Subcutaneous abdominal adipose tissue (tissue), 5 donors: Measurements from ENCODE around the gene PROSER3.

ENCODE experiments used
- H3K27ac ChIP-seq: one replicate; pipeline ENCODE4 v1.7.0; 2013; ENCODE audit warnings: low read depth, mild to moderate bottlenecking, inconsistent platforms, low read length, moderate library complexity
- H3K27me3 ChIP-seq, 5 donors: one replicate each; pipeline ENCODE4 v1.7.0; 2013; ENCODE audit warnings: low read length in 5 of 5, inconsistent platforms in 1 of 5; ENCODE audit not compliant: control insufficient read depth in 5 of 5, insufficient read depth in 4 of 5
- H3K36me3 ChIP-seq, 5 donors: one replicate each; pipeline ENCODE4 v1.7.0; 2013; ENCODE audit warnings: low read length in 5 of 5; ENCODE audit not compliant: control insufficient read depth in 5 of 5, insufficient read depth in 5 of 5
- H3K4me1 ChIP-seq, 5 donors: one replicate each; pipeline ENCODE4 v1.7.0; 2013; ENCODE audit warnings: low read length in 5 of 5, mild to moderate bottlenecking in 3 of 5, moderate library complexity in 1 of 5; ENCODE audit not compliant: control insufficient read depth in 5 of 5, insufficient read depth in 5 of 5
- H3K4me3 ChIP-seq, 5 donors: one replicate each; pipeline ENCODE4 v1.7.0; 2013; ENCODE audit warnings: low read length in 5 of 5, low read depth in 1 of 5
- H3K9ac ChIP-seq, 5 donors: one replicate each; pipeline ENCODE4 v1.7.0; 2013; ENCODE audit warnings: low read length in 5 of 5, mild to moderate bottlenecking in 4 of 5, moderate library complexity in 3 of 5
- H3K9me3 ChIP-seq, 5 donors: one replicate each; pipeline ENCODE4 v1.7.0; 2013; ENCODE audit warnings: low read length in 5 of 5; ENCODE audit not compliant: control insufficient read depth in 5 of 5
- donor health status: healthy.
- donor health status: healthy.
- donor health status: healthy.
- donor health status: healthy.
- donor health status: healthy.

PROSER3 gene

DNA sequence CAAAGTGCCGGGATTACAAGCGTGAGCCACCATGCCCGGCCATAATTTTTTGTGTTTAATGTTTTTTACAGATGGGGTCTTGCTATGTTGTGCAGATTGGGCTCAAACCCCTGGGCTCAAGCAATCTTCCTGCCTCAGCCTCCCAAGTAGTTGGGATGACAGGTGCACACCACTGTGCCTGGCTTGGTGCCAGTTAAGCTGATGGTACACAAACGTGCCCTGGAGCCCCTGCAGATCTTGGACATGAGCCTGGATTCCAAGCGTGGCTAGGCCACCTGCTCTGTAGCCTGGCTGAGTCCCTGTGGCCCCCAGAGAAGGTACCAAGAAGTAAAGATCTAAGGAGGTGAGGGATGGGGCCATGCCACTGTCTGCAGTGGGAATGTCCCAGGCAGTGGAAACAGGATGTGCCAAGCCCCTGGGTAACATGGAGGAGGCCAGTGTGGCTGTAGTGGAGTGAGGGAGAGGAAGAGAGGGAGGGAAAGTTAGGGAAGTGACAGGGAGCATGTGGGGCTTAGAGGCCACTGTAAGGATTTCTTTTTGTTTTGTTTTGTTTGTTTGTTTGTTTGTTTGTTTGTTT, 47.6 kb downstream of the PROSER3 start:
- Histone ChIP-seq H3K27me3 (no peaks in the 10 kb centered on the region), H3K4me1 (no peaks in the 10 kb centered on the region)

DNA sequence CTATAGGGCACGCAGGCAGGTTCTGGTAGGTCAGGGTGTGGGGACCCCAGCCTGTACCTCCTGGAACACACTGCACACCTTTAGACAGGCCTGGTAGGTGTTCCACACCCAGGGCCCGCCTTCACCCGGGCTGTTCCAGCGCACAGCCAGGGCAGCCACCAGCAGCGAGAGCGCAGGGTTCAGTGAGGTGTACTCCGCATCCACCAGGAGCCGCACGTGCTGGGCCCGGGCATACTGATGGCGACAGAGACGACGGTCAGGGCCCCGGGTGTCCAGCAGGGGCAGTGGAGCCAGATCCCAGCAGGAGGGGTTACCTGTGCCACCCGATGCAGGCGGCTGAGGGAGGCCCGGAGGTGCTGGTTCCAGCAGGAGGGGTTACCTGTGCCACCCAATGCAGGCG, 48.6 kb downstream of the PROSER3 start:
- Histone ChIP-seq H3K36me3 (no peaks in the 10 kb centered on the region), H3K9me3 (no peaks in the 10 kb centered on the region), H3K27ac (no peak overlapping the region), H3K9ac (no peak overlapping the region), H3K4me1 (no peaks in the 10 kb centered on the region), H3K4me3 (no peak overlapping the region), H3K27me3 (peaks cover 0 to 2% (median 0%) of the 10 kb centered on the region in 5 donors)

More for the DNA sequence above, 47.6 kb downstream of the PROSER3 start:
- no peak overlapping the region for H3K4me3 ChIP-seq
- no peak overlapping the region for H3K9ac ChIP-seq
- no peaks in the 10 kb centered on the region for H3K9me3 ChIP-seq
- H3K36me3 ChIP-seq: no peaks in the 10 kb centered on the region
- H3K27ac ChIP-seq: no peak overlapping the region

DNA sequence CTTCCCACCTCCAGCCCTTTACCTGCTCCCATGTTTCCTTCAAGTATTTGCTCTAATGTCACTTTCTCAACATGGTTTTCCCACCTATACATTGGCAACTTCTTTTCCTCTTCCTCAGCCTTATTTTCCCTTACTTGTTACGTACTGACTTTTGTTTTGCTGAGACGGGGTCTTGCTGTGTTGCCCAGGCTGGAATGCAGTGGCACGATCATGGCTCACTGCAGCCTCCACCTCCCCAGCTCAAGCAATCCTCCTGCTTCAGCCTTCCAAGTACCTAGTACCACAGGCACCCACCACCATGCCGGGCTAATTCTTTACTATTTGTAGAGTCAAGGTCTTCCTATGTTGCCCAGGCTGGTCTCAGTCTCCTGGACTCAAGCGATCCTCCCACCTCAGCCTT, 49.7 kb downstream of the PROSER3 start:
- H3K9ac ChIP-seq: no peak overlapping the region
- H3K9me3 ChIP-seq: no peaks in the 10 kb centered on the region
- H3K4me3 ChIP-seq: no peak overlapping the region
- H3K27ac ChIP-seq: no peak overlapping the region
- H3K27me3 ChIP-seq: peaks cover 0 to 10% (median 7%) of the 10 kb centered on the region in 5 donors
- H3K36me3 ChIP-seq: no peaks in the 10 kb centered on the region
- H3K4me1 ChIP-seq: no peaks in the 10 kb centered on the region

DNA sequence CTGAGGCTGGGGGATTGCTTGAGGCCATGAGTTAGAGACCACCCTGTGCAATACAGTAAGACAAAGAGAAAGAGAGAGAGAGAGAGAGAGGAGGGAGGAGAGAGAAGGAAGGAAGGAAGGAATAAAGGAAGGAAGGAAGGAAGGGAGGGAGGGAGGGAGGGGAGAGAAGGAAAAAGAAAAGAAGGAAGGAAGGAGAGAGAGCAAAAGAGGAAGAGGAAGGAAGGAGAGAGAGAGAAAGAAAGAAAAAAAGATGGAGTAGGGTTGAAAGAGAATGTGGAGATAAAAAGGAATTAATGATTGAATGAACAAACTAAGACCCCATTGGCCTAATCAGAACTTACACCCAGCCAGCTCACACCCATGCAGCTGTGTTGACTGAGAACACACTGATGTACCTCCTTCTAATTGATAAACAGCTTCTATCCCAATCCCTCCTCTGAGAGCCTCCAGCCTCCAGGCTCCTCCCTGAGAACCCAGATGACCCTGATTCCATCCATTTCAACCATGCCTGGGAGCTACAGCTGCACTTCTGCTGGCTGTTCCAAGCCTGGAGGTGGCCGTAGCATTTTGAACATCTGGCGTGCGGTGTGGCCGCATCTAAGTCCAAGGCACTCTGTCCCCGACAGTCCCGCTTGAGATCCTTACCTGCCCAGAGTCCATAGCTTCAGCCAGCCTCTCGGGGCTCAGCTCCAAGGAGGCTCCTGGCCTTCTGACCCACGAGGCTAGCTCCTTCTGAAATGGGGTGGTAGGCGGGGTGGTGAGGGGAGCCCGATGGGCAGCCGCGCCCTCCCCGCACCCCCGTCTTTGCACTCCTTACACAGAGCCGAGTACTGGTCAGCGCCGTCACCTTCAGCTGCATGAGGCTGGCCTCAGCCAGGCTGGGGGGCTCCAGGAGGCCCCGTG, 53.6 kb downstream of the PROSER3 start:
- Histone ChIP-seq H3K4me3 (no peak overlapping the region), H3K4me1 (no peaks in the 10 kb centered on the region), H3K27me3 (peaks cover 5 to 13% (median 7%) of the 10 kb centered on the region in 5 donors), H3K27ac (no peak overlapping the region), H3K9ac (no peak overlapping the region), H3K36me3 (no peaks in the 10 kb centered on the region), H3K9me3 (peaks cover 0 to 3% (median 0%) of the 10 kb centered on the region in 5 donors)

DNA sequence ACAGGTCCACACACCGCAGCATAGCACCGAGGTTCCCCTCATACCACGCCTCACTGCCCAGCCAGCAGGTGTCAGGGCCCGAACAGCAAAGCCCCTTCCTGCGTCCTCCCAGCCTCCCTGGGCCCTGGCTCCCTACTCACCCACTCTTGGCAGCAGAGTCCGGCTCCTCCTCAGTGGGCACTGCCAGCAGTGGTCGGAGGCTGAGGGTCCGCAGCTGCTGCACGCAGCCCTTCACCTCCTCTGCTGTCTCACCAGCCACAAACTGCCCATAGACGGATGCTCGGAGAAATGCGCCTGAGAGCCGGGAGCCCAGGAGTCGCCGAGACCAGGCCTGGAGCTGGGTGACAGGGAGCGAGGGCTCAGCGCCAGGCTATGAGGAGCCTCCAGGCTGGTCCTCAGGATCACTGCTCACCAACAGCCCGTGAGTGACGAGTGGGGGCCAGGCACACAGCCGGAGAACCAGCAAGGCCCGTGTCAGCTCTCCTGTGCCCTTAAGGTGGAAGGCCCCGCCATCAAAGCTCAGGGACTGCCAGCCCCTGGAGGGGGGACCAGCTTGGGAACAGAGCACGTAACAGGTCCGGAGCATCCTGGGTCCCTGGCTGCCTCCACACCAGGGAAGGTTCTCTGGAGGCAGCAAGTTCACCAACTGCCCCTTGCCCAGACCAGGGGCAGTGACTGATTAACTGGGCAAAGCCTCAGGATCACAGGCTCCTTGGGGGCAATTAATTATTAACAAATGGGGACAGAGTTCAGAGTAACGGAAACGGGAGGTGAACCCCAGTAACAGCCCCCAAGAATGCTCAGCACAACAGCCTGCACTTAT, 54.5 kb downstream of the PROSER3 start, which contains the start of gene PRODH2:
Gene PRODH2 (minus strand): TSS at position 626 of the 823 bp plus-strand sequence. CDS start 40 bp downstream, at position 586.
- H3K36me3 ChIP-seq: no peaks in the 10 kb centered on the region
- no peak within 1 kb of the TSS for H3K9ac ChIP-seq
- no peak within 1 kb of the TSS for H3K4me3 ChIP-seq
- no peaks in the 10 kb centered on the region for H3K4me1 ChIP-seq
- H3K9me3 ChIP-seq: peaks cover 0 to 3% (median 0%) of the 10 kb centered on the region in 5 donors
- no peak within 1 kb of the TSS for H3K27ac ChIP-seq
- peaks cover 5 to 13% (median 7%) of the 10 kb centered on the region in 5 donors for H3K27me3 ChIP-seq

DNA sequence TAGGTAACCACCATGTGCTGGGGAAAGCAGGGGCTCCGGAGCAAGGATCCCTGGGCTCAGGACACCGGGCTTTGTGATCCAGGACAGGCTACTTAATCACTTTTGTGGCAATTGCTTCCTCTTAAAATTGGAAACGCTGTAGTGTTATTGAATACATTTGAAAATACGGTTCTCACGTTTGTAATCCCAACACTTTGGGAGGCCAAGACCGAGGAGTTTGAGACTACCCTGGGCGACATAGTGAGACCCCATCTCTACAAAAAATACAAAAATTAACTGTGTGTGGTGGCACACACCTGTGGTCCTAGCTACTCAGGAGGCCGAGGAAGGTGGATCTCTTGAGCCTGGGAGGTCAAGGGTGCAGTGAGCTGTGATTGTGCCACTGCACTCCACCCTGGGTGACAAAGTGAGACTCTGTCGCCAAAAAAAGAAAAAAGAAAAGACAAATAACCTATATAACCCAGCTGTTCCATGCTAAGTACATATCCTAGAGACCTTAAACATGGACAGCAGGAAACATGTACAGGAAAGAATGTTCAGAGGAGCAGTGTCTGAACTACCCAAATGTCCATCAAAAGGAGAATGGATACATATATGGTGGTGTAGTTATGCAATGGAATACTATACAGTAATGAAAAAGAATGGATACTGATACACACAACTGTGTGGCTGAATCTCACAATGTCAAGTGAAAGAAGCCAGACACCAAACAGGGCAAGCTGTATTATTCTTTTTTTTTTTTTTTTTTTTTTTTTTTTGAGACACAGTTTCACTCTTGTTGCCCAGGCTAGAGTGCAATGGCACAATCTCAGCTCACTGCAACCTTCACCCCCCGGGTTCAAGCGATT, 55.3 kb downstream of the PROSER3 start:
- Histone ChIP-seq H3K27ac (no peak overlapping the region), H3K9me3 (peaks cover 0 to 3% (median 0%) of the 10 kb centered on the region in 5 donors), H3K36me3 (no peaks in the 10 kb centered on the region), H3K27me3 (peaks cover 5 to 13% (median 7%) of the 10 kb centered on the region in 5 donors), H3K9ac (no peak overlapping the region), H3K4me3 (no peak overlapping the region), H3K4me1 (no peaks in the 10 kb centered on the region)

DNA sequence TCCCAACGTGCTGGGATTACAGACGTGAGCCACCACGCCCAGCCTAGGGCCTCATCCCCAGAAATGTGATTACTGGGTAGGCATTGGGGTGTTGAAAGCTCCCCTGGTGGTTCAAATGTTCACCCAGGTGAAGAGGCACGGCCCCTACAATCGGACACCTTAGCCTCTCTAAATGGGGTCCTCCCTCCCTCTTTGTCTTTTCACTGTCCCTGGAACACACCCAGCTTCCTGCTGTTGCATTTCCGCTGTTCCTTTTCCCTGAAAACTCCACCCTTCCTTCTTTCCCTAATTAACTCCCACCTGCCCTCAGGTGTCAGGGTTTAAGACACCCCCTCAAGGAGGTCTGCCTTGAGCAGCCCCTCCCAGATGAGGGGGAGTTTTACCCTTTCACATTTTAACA, 58.3 kb downstream of the PROSER3 start:
- H3K9me3 ChIP-seq: peaks cover 0 to 3% (median 0%) of the 10 kb centered on the region in 5 donors
- H3K36me3 ChIP-seq: no peaks in the 10 kb centered on the region
- H3K4me3 ChIP-seq: no peak overlapping the region
- peaks cover 6 to 24% (median 11%) of the 10 kb centered on the region in 5 donors for H3K27me3 ChIP-seq
- H3K9ac ChIP-seq: no peak overlapping the region
- H3K27ac ChIP-seq: no peak overlapping the region
- no peaks in the 10 kb centered on the region for H3K4me1 ChIP-seq

DNA sequence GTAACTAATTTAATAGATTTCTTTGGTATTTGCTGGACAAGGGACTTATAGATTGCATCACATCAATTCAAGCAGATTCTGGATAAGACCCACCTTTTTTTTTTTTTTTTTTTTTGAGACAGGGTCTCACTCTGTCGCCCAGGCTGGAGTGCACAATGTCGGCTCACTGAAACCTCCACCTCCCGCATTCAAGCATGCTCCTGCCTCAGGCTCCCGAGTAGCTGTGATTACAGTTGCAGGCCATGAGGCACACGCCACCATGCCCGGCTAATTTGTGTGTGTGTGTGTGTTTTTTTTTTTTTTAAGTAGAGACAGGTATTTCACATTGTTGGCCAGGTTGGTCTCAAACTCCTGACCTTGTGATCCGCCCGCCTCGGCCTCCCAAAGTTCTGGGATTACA, 58.9 kb downstream of the PROSER3 start:
- Histone ChIP-seq H3K4me1 (no peaks in the 10 kb centered on the region), H3K27ac (no peak overlapping the region), H3K36me3 (no peaks in the 10 kb centered on the region), H3K4me3 (no peak overlapping the region), H3K9ac (no peak overlapping the region), H3K9me3 (peaks cover 0 to 3% (median 0%) of the 10 kb centered on the region in 5 donors), H3K27me3 (peaks cover 6 to 23% (median 10%) of the 10 kb centered on the region in 5 donors)

DNA sequence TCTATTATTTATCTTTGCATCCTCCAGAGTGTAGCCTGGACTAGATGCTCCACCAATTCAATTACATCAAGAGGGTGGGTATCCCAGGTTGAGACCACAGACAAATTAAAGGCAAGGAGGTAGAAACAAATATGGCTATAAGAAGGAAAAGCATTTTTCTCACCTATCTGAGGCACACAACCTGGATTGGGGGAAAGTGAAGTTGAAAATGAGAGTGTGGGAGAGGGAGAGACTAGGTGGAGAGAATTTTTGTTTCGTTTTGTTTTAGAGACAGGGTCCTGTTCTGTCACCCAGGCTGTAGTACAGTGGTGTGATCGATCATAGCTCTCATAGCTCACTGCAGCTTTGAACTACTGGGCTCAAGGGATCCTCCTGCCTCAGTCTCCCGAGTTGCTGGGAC, 60.5 kb downstream of the PROSER3 start:
- Histone ChIP-seq H3K4me1 (no peaks in the 10 kb centered on the region), H3K27me3 (peaks cover 0 to 15% (median 9%) of the 10 kb centered on the region in 5 donors), H3K4me3 (no peak overlapping the region)

More for the DNA sequence above, 60.5 kb downstream of the PROSER3 start:
- Histone ChIP-seq H3K9ac (no peak overlapping the region), H3K27ac (no peak overlapping the region), H3K9me3 (peaks cover 0 to under 1% (median 0%) of the 10 kb centered on the region in 5 donors), H3K36me3 (no peaks in the 10 kb centered on the region)
